Lower leg skin (tissue), 4 donors: ENCODE measurements around the gene APOLD1. TPM values are rescaled to one million over a fixed set of nuclear protein-coding genes. Genes with fewer than 3 reads are reported as not detected.
"Not testable (repeated sequence)": the region's sequence is repeated elsewhere in the genome, so short reads cannot be mapped to it uniquely, and the experiment has no call there.

Experiments
- DNase-seq, 2 donors: peaks; one replicate each; pipeline ENCODE4 v3.0.0-alpha.2; 2019; ENCODE audit warnings: low spot score in 2 of 2
- H3K4me3 ChIP-seq: fragments of 200-600 bp; sonication (generic); 2 replicates; pipeline ENCODE4 v1.5.1; 2017; ENCODE audit warnings: mild to moderate bottlenecking, low read depth; ENCODE audit not compliant: poor library complexity, severe bottlenecking
- CTCF ChIP-seq, 3 donors: fragments of 450-650 bp; IDR thresholded peaks; one replicate each; pipeline ENCODE4 v1.5.1; 2016; ENCODE audit warnings: antibody characterized with exemption in 3 of 3, mild to moderate bottlenecking in 3 of 3, moderate library complexity in 2 of 3
- POLR2A ChIP-seq, 2 donors: fragments of 450-650 bp; IDR thresholded peaks; one replicate each; pipeline ENCODE4 v1.6.1; 2016 to 2017; ENCODE audit warnings: antibody characterized with exemption in 2 of 2, mild to moderate bottlenecking in 1 of 2, moderate library complexity in 1 of 2
- WGBS, 2 donors: methylation state at CpG; one replicate each; pipeline ENCODE4 v1.1.5; 2018; 5-methylcytosine and 5-hydroxymethylcytosine counted together
- intact Hi-C: fragments of 100-400 bp; cut with DNase I; formaldehyde crosslinking; loops from one replicate; pipeline ENCODE4 v1.15.0; 2023; ENCODE audit warnings: low total_unique reads
- total RNA-seq, 4 donors: library from RNA; depleted of rRNA; stranded (reverse); fragments of >200 nt; gene quantifications; one replicate each; pipeline ENCODE4 v1.1.0, GENCODE V29; 2016

Gene APOLD1
- total RNA-seq, 4 donors from 2014 or later = 26.1 to 89.7 (median 34.7) TPM

- TF ChIP-seq POLR2A (IDR thresholded peaks at IDR 0.05) = no peak
- TF ChIP-seq CTCF (IDR thresholded peaks at IDR 0.05) = no peak
- DNase-seq = peak in 1 of 2 donors; percentile 82
- H3K4me3 ChIP-seq = no peak overlapping the region
- 64 to 87% methylated on average over 8 of the region's 8 CpGs for whole genome bisulfite sequencing, 2 donors
- intact Hi-C loops = no loop called here
Observed at GRCh38 chr12:12806784-12807516, 21.5 kb downstream of the APOLD1 start.

- WGBS, 2 donors = 69 to 76% methylated on average over 3 of the region's 3 CpGs
- intact Hi-C loops, H3K4me3 ChIP-seq: not testable (repeated sequence)
- peak in 1 of 2 donors; percentile 29 for DNase-seq
Observed at GRCh38 chr12:12807517-12807903, 22.1 kb downstream of the APOLD1 start.

- intact Hi-C loops = no loop called here
- H3K4me3 ChIP-seq = no peak overlapping the region
- WGBS, 2 donors = 45 to 52% methylated on average over 11 of the region's 11 CpGs
Observed at GRCh38 chr12:12807970-12808702, 22.7 kb downstream of the APOLD1 start.

GRCh38 chr12:12810553-12811021 lies 25.1 kb downstream of the APOLD1 start:
- intact Hi-C loops = no loop called here
- DNase-seq = peak in 1 of 2 donors; percentile 74
- no peak for TF ChIP-seq POLR2A (IDR thresholded peaks at IDR 0.05)
- TF ChIP-seq CTCF (IDR thresholded peaks at IDR 0.05) = no peak
- 86 to 88% methylated on average over 10 of the region's 10 CpGs for WGBS, 2 donors
- no peak overlapping the region for H3K4me3 ChIP-seq

More at GRCh38 chr12:12807970-12808702, 22.7 kb downstream of the APOLD1 start:
- TF ChIP-seq CTCF (IDR thresholded peaks at IDR 0.05) (no peak), POLR2A (IDR thresholded peaks at IDR 0.05) (no peak)
- peak in 1 of 2 donors; percentile 86 for DNase-seq

GRCh38 chr12:12811343-12811742 lies 25.9 kb downstream of the APOLD1 start:
- intact Hi-C loops = no loop called here
- 89 to 95% methylated on average over 3 of the region's 3 CpGs for WGBS, 2 donors
- DNase-seq = peak in 1 of 2 donors; percentile 39
- TF ChIP-seq CTCF (IDR thresholded peaks at IDR 0.05) (no peak), POLR2A (IDR thresholded peaks at IDR 0.05) (no peak)
- H3K4me3 ChIP-seq = no peak overlapping the region

GRCh38 chr12:12812174-12812573 lies 26.7 kb downstream of the APOLD1 start:
- intact Hi-C loops = no loop called here
- 95 to 99% methylated on average over 5 of the region's 5 CpGs for WGBS, 2 donors
- peak in 1 of 2 donors; percentile 28 for DNase-seq
- TF ChIP-seq POLR2A (IDR thresholded peaks at IDR 0.05) (no peak), CTCF (IDR thresholded peaks at IDR 0.05) (no peak)
- H3K4me3 ChIP-seq = no peak overlapping the region
